HEK293T (cell line): ENCODE data around the gene PRSS50.

ENCODE experiments used
- CTCF ChIA-PET: fragments of 350-600 bp; formaldehyde crosslinking; extraction: SDS; loops from one replicate; lab custom pipeline; 2021; ENCODE audit warnings: antibody characterized with exemption, inconsistent platforms; lab: Yijun Ruan, JAX
- POLR2A ChIA-PET: fragments of 350-600 bp; formaldehyde crosslinking; extraction: SDS; loops from one replicate; lab custom pipeline; 2020; ENCODE audit warnings: antibody characterized with exemption, inconsistent platforms; lab: Yijun Ruan, JAX
- DNase-seq: peaks from one replicate; pipeline ENCODE4 v3.0.0; 2012; ENCODE audit warnings: mixed read lengths; ENCODE audit errors: extremely low spot score
- ARNT ChIP-seq: fragments of 450-650 bp; IDR thresholded peaks from 2 replicates; pipeline ENCODE4 v1.6.1; 2017; ENCODE audit warnings: mild to moderate bottlenecking
- BHLHE40 ChIP-seq: fragments of 450-650 bp; IDR thresholded peaks from 2 replicates; pipeline ENCODE4 v1.6.1; 2016; ENCODE audit warnings: mild to moderate bottlenecking, moderate library complexity, borderline replicate concordance
- CTBP1 ChIP-seq: fragments of 450-650 bp; IDR thresholded peaks from 2 replicates; pipeline ENCODE4 v1.6.1; 2016; ENCODE audit warnings: borderline replicate concordance
- ELF4 ChIP-seq: fragments of 450-650 bp; IDR thresholded peaks from 2 replicates; pipeline ENCODE4 v1.6.1; 2017; ENCODE audit warnings: antibody characterized with exemption
- FOXA1 ChIP-seq: fragments of 450-650 bp; IDR thresholded peaks from 2 replicates; pipeline ENCODE4 v1.6.1; 2016; ENCODE audit warnings: mild to moderate bottlenecking
- FOXK2 ChIP-seq: fragments of 450-650 bp; IDR thresholded peaks from 2 replicates; pipeline ENCODE4 v1.6.1; 2016; ENCODE audit warnings: mild to moderate bottlenecking
- FOXM1 ChIP-seq: fragments of 450-650 bp; IDR thresholded peaks from 2 replicates; pipeline ENCODE4 v1.6.1; 2017; ENCODE audit warnings: mild to moderate bottlenecking, borderline replicate concordance
- HDGF ChIP-seq: fragments of 450-650 bp; IDR thresholded peaks from 2 replicates; pipeline ENCODE4 v1.6.1; 2017; ENCODE audit warnings: antibody characterized with exemption, borderline replicate concordance
- L3MBTL2 ChIP-seq: fragments of 450-650 bp; conservative IDR thresholded peaks from 2 replicates; pipeline ENCODE4 v1.6.1; 2016; ENCODE audit warnings: mild to moderate bottlenecking
- LEF1 ChIP-seq: fragments of 450-650 bp; IDR thresholded peaks from 2 replicates; pipeline ENCODE4 v1.6.1; 2017; ENCODE audit warnings: mild to moderate bottlenecking, borderline replicate concordance
- NFRKB ChIP-seq: fragments of 450-650 bp; IDR thresholded peaks from 2 replicates; pipeline ENCODE4 v1.6.1; 2016; ENCODE audit warnings: mild to moderate bottlenecking, moderate library complexity
- SP1 ChIP-seq: fragments of 450-650 bp; IDR thresholded peaks from 2 replicates; pipeline ENCODE4 v1.6.1; 2017
- SUZ12 ChIP-seq: fragments of 450-650 bp; IDR thresholded peaks from 2 replicates; pipeline ENCODE4 v1.6.1; 2016; ENCODE audit warnings: mild to moderate bottlenecking
- TARDBP ChIP-seq: fragments of 450-650 bp; IDR thresholded peaks from 2 replicates; pipeline ENCODE4 v1.6.1; 2016
- ZNF384 ChIP-seq: fragments of 450-650 bp; IDR thresholded peaks from 2 replicates; pipeline ENCODE4 v1.6.1; 2016
- TF ChIP-seq, protein P1 (sequence below): fragments of 450-650 bp; IDR thresholded peaks from 2 replicates; pipeline ENCODE4 v1.6.1; 2016

The PRSS50 gene

DNA sequence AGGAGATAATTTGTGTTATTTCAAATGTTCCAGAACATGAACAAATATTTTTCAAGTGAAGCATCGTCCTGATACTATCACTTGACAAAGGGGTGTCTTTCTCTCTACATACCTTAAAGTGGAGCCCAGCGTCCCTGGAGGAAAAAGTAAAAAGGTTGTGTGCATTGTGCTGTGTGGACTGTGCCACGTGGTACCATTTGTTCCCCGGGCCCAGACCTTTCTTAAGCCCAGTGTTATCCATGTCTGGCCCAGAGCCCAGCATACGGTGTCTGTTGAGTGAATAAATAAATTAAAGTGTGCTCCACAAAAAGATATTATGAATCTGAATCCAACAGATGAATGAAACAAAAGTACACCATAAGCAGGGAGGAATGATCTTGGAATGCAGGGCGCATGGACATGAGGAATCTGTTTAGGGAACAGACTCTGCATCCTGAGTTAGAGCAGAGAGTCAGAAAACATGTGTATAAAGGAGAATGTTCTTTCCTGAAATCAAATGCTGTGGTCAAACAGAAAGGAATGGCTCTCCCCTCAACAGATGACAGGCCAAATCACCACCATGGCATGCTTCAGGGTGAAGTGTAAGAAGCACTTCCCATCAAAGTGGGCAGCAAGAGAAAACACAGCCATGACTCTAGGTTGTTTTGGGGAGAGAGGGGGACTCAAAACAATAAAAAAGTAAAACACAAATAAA lies 8.1 kb upstream of the PRSS50 start:
- DNase-seq, result no peak
- POLR2A ChIA-PET, result no interaction called here
- CTCF ChIA-PET, result no interaction called here
- TF ChIP-seq, protein P1, sequence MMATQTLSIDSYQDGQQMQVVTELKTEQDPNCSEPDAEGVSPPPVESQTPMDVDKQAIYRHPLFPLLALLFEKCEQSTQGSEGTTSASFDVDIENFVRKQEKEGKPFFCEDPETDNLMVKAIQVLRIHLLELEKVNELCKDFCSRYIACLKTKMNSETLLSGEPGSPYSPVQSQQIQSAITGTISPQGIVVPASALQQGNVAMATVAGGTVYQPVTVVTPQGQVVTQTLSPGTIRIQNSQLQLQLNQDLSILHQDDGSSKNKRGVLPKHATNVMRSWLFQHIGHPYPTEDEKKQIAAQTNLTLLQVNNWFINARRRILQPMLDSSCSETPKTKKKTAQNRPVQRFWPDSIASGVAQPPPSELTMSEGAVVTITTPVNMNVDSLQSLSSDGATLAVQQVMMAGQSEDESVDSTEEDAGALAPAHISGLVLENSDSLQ, result no peak
- TF ChIP-seq FOXK2 (no peak), SUZ12 (no peak), SP1 (no peak)

DNA sequence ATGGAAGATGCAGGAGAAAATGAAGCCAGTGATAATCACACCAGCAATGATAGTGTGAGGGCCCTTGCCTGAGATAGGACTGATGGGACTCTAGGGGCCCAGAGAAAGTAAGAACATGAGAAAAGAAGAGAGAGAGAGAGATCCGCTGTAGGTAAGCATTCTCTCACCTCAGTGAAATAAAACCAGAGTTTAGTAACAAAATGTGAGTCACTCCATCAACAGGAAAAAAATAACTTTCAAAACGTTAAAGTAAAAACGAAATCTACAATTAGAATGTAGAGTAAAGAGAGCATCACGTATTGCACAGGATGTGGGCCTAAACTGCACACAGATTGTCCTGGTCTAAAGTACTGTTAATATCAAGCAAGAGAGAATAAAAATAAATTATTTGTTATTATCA lies 6.8 kb upstream of the PRSS50 start:
- TF ChIP-seq SP1 (no peak), CTBP1 (no peak), NFRKB (no peak), LEF1 (no peak), FOXK2 (no peak), SUZ12 (no peak), L3MBTL2 (no peak), FOXA1 (no peak), ELF4 (no peak), ARNT (no peak), FOXM1 (no peak), BHLHE40 (no peak), ZNF384 (no peak), HDGF (no peak)
- TF ChIP-seq, protein P1, result no peak
- CTCF ChIA-PET, result no interaction called here
- DNase-seq, result no peak
- POLR2A ChIA-PET, result no interaction called here

DNA sequence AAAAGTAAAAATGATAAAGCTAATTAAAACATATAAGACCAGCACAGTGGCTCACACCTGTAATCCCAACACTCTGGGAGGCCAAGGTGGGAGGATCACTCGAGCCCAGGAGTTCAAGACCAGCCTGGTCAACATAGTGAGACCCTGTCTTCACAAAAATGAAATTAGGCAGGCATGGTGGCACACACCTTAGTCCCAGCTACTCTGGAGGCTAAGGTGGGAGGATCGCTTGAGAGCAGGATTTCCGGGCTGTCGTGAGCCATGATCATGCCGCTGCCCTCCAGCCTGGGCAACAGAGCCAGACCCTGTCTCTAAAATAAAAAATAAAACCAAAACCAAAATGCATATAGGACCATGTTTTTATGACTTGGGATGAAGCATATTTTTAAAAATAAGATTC lies 4.8 kb upstream of the PRSS50 start:
- CTCF ChIA-PET, result no interaction called here
- DNase-seq, result no peak
- POLR2A ChIA-PET, result no interaction called here
- TF ChIP-seq NFRKB (no peak), CTBP1 (no peak), ELF4 (no peak)
- TF ChIP-seq, protein P1, result no peak

DNA sequence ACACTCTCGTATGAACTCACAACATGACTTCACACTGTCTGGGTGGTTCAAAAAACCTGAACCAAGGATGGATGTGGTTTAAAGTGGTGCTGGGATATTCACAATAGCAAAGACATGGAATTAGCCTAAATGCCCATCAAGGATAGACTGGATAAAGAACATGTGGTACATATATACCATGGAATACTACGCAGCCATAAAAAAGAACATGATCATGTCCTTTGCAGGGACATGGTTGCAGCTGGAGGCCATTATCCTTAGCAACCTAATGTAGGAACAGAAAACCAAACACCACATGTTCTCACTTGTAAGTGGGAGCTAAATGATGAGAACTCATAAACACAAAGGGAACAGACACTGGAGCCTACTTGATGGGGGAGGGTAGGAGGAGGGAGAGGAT lies 3.3 kb upstream of the PRSS50 start:
- TF ChIP-seq SUZ12 (no peak), NFRKB (no peak), BHLHE40 (no peak), ELF4 (no peak), LEF1 (no peak), FOXK2 (no peak), ZNF384 (no peak), FOXM1 (no peak), CTBP1 (no peak), L3MBTL2 (no peak), HDGF (no peak), FOXA1 (no peak), SP1 (no peak)
- TF ChIP-seq, protein P1, result no peak
- ChIA-PET POLR2A (no interaction called here), CTCF (no interaction called here)
- DNase-seq, result no peak

DNA sequence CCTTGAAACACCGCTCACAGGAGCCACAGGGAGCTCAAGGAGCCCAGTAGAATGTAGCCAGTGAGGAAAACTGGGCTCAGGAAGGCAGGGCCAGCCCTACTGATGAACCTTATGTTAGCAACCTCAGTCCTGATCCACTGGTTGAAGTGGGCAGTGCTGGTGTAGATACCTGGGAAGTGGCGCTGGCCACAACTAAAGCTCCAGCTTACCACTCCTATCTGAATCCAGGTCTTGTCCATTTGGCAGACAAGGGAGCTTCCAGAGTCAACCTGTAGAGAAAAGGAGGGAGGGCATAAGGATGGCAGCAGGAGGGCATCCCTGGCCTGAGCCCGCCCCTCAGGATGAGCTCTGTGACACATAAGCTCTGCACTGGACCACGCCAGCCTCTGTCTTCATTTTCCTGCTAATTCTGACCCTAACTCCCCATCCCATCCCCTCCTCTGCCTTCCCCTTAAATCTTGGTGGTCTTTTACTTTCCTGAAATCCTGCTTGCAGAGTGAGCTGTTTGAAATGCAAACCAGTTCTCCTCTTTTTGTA lies 2.1 kb upstream of the PRSS50 start:
- no peak for TF ChIP-seq LEF1
- no peak for TF ChIP-seq CTBP1
- ChIA-PET POLR2A (no interaction called here), CTCF (interaction anchor here (1.2 kb wide), 1 partner anchor 175 kb away, joined by 6 read pairs; no protein-coding TSS in a partner anchor)
- DNase-seq, result no peak

DNA sequence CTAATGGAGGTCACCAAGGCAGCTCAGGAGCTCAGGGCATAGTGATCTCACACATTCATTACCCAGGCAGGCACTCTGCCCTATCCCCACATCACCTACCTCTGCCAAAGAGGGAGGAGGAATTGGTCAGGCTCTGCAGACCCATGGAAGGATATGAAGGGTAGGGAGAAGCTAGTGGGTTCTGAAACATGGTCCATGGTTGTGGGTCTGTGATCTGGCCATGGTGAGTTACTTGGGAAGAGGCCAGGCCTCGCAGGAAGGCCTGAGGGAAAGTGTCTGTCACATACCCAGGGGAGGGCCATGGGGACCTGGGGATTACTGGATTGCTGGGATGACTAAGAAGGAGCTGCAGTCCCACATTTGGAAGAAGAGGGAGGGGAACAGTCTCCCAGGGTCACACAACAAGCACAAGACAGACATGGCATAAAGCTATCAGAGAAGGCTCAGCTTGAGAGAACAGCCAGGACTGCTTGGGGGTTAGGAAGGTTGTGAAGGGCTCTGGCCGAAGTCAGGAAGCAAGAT lies 1.4 kb upstream of the PRSS50 start:
- TF ChIP-seq ZNF384, result no peak
- no peak for TF ChIP-seq TARDBP
- TF ChIP-seq L3MBTL2, result no peak
- no peak for TF ChIP-seq FOXA1
- no peak for TF ChIP-seq FOXK2
- TF ChIP-seq CTBP1, result no peak
- TF ChIP-seq ELF4, result no peak
- no peak for TF ChIP-seq ARNT
- TF ChIP-seq, protein P1, result no peak
- no peak for TF ChIP-seq FOXM1
- TF ChIP-seq LEF1, result no peak
- TF ChIP-seq SUZ12, result no peak
- TF ChIP-seq NFRKB, result no peak
- no peak for TF ChIP-seq SP1
- no peak for TF ChIP-seq HDGF
- TF ChIP-seq BHLHE40, result no peak
- ChIA-PET CTCF (interaction anchor here (1.0 to 1.2 kb wide), 2 partner anchors 9 to 176 kb away, joined by 3 to 6 read pairs; no protein-coding TSS in a partner anchor), POLR2A (no interaction called here)

More for the DNA sequence above, 1.4 kb upstream of the PRSS50 start:
- no peak for DNase-seq
